Left cardiac atrium (tissue), 4 donors: Measurements from ENCODE around the gene ZFYVE27. TPM values are rescaled to one million over a fixed set of nuclear protein-coding genes. Genes with fewer than 3 reads are reported as not detected.
"Not testable (repeated sequence)": the region's sequence is repeated elsewhere in the genome, so short reads cannot be mapped to it uniquely, and the experiment has no call there.

Experiments
- ATAC-seq, 2 donors: fragments of 200-7000 bp; cut with Tn5 transposase; one replicate each; pipeline ENCODE4 v1.9.1; 2020; ENCODE audit warnings: mild to moderate bottlenecking in 2 of 2, moderate library complexity in 2 of 2
- DNase-seq: peaks from one replicate; pipeline ENCODE4 v3.0.0-alpha.2; 2020
- intact Hi-C, 2 donors: fragments of 100-400 bp; cut with DNase I; formaldehyde crosslinking; loops; one replicate each; pipeline versions ENCODE4 v1.14.1 to v1.15.1; 2022 to 2023
- long read RNA-seq: library from polyadenylated mRNA; unstranded; transcript quantifications from one replicate; pipeline ENCODE4 v2.0.0, GENCODE V29; 2021
- total RNA-seq, 2 donors: library from RNA; stranded (reverse); fragmentation: NEBNext Ultra II Directional; extraction: Animal tissue kit (Norgen Biotek cat#: 25700); gene quantifications; one replicate each; pipeline ENCODE4 v1.2.1, GENCODE V29; 2021
- donor health status: DM: no; HTN: yes; CAD: no.
- donor health status: DM: no; HTN: yes; CAD: no; lungs with severe emphysema.
- donor health status: DM: yes; HTN: yes; CAD: no.
- donor health status: Dilated cardiomyopathy.

ZFYVE27 gene, protein sequence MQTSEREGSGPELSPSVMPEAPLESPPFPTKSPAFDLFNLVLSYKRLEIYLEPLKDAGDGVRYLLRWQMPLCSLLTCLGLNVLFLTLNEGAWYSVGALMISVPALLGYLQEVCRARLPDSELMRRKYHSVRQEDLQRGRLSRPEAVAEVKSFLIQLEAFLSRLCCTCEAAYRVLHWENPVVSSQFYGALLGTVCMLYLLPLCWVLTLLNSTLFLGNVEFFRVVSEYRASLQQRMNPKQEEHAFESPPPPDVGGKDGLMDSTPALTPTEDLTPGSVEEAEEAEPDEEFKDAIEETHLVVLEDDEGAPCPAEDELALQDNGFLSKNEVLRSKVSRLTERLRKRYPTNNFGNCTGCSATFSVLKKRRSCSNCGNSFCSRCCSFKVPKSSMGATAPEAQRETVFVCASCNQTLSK
- 10 to 100 TPM; 15.7 to 19.5 TPM for total RNA-seq
- long read RNA-seq, transcript ZFYVE27-203 (12 exons, 2,997 nt), result major isoform, 9 of 84 reads
- long read RNA-seq, partial matches to known transcripts, result 6 of 84 reads
- long read RNA-seq, other reads (novel, unspliced or antisense), result 65 of 84 reads

DNA sequence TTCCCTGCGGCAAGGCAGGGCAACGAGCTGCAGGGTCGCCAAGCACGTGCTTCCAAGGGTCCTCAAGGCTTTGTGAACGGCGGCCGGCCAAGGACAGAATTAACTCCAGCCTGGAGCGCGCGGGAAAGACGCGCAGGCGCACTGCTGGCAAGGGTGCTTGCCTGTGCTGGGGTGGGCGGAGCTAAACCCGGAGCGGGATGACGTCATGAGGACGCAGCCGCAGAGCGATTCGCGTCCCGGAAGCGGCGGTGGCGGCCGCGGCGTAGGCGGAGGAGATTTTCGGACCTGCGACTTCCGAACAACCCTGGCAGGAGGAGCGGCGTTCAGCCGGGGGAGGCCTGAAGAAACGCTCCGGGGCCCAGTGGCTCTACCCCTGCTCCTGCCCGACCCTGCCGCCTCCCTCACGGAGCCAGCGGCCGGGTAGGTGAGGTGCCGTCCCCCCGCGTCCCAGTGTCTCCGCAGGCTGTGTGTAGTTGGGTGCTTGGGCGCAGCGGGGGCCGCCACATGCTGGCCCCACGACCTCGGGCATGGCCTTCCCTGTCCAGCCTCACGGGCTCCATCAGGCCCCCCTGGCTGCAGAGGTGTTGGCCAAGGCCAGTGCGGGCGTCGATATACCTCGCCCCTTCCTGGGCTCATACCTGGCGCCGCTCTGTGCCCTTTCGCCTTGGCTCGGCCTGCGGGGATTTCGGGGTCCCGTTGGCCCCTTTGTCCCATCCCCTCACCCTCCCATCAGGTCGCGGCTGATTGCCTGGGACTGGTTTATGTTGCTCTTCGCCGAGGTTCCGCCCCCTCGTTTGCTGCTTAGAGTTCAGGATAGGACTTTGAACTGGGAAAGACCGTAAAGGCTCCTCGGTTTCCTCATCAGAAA lies at the start of gene ZFYVE27:
TSS of gene ZFYVE27 (plus strand) at position 227 of the 868 bp plus-strand sequence. CDS start 1,350 bp downstream, outside the sequence.
- DNase-seq (peak; percentile 97), ATAC-seq (peak; percentile 96 to 98)
- intact Hi-C loops, result loop anchor here in 1 of 2 donors (5.0 kb wide), 1 partner anchor 35 kb away; no protein-coding TSS in a partner anchor

DNA sequence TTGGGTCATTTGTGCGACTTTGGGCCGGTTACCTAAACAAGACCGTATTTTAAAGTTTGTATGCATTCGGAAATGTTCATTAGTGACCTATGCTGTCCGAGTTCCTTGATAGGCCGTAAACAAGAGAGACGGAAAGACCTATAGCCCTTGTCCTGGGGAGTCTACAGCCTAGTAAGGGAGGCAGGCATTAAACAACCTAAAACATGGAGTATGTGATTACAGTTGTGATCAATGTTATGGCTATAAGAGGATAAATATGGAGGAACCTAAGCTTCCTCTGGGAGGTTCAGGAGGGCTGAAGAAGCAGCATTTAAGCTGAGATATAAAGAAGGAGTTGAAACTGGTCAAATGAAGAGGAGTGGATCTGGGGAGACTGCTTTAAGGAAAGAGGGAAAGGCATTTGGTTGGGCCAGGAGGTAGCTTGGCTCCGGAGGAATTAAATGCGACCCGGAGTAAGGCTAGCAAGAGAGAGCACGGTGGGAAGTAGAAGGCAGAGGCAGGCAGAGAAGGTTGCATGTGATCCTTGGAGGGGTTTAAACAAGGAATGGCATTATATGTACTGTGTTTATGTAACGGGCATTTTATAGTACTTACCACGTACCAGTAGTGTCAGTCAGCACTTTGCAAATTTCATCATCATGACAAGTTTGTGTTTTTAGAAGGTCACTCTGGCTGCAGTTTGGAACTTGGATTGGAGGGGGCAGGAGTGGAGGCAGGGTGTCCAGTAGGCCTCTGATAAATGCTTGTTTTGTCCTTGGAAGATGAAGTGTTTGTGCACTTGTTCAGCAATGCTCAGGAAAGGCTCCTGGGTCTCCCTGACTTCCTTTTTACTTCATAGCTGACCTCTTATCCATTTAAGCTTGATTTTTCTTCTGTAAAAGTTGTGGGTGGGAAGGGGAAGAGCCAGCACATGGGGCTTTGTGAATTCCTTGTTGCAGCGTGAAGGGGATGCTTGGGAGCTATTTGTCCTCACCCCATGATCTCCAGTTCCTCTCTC lies 48.8 kb upstream of the ZFYVE27 start:
- DNase-seq, result no peak
- intact Hi-C loops, result loop anchor here in 1 of 2 donors (5.0 kb wide), 1 partner anchor 444 kb away; the partner anchor contains the start of gene R3HCC1L
- ATAC-seq, result peak in 1 of 2 donors; percentile 4

DNA sequence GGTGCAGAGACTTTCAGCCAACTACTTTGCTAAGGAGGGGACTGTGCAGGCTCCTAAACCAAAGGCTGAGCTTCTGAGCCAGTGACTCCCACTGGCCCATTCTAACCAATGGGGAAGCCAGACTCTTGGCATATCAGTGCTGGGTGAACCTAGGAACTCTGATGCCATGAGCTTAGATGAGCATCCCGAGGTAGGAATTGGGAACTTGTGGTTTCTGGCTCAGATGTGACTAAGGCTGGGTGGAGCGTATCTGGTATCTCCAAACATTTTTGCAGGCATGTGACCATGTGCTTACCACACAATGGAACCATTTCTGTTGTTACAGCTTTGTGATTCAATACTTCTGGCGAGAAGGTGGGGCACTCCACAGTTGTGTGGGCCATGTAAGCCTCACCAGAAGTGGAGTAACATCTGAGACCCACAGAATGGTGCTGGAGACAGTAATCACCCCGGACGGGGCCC lies 47.3 kb upstream of the ZFYVE27 start:
- DNase-seq, result no peak
- intact Hi-C loops, result loop anchor here in 1 of 2 donors (5.0 kb wide), 1 partner anchor 443 kb away; the partner anchor contains the start of gene R3HCC1L
- no peak for ATAC-seq

DNA sequence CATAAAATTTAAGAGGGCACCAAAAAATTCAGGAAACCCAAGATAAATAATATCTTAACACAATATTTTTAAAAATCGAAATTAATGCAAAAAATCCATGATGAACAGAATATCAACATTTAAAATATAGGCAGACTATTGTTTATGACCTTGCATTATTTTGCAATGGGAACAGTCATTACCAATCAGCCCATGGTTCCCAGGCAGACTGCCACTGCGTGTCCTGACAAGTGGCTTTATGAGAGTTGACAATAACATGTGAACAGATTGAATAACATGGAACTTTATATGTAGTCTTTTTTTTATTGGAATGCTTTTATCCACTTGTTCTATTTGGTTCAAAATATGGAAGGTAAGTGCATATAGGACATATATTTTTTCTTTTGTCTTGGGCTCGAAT lies 46.8 kb upstream of the ZFYVE27 start:
- ATAC-seq, result no peak
- intact Hi-C loops, result no loop called here

DNA sequence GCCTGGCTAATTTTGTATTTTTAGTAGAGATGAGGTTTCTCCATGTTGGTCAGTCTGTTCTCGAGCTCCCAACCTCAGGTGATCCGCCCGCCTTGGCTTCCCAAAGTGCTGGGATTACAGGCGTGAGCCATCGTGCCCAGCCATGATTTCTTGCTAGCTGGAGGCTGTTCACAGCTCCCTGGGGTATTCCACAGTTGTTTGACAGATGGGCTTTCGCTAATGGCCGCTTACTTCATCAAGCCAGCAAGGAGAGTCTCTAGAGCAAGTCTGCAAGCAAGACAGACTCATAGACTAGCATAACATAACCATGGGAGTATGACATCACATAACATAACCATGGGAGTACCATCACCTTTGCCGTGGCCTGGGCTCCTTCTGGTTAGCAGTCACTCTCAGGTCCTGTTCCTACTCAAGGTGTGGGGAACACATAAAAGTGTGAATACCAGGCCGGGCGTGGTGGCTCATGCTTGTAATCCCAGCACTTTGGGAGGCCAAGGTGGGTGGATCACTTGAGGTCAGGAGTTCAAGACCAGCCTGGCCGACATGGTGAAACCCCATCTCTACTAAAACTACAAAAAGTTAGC lies 38.8 kb upstream of the ZFYVE27 start:
- ATAC-seq, DNase-seq: not testable (repeated sequence)
- intact Hi-C loops, result loop anchor here (5.0 kb wide), 2 partner anchors 34 to 1296 kb away; no protein-coding TSS in a partner anchor

More for the DNA sequence above, 46.8 kb upstream of the ZFYVE27 start:
- no peak for DNase-seq

DNA sequence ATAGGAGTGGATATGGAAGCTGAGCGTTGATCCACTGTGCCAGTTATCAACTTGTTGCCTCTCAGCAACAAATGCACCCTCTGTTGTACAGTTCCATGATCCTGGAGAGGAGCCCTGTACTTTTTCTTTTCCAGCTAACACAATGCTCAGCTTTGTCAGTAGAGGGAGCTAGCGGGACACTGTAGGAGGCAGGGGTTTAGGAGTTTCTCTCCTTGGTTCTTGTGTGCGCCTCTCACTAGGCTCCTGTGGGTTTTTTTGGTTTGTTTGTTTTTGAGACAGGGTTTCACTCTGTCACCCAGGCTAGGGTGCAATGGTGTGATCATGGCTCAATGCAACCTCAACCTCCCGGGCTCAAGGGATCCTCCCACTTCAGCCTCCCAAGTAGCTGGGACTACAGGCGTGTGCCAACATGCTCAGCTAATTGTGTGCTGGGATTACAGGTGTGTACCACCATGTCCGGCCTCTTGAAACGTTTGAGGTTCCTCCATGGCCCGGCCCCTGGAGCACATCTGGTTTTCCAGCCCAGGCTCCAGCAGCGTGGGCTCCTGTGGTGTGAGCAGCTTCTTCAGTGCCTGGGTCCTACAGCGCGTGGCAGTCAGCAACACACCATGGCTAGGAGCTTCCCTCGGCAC lies 35.4 kb upstream of the ZFYVE27 start:
- peak; percentile 93 to 94 for ATAC-seq
- no peak for DNase-seq
- intact Hi-C loops, result loop anchor here in 1 of 2 donors (5.0 kb wide), 1 partner anchor 36 kb away; the partner anchor contains the start of gene ZFYVE27

DNA sequence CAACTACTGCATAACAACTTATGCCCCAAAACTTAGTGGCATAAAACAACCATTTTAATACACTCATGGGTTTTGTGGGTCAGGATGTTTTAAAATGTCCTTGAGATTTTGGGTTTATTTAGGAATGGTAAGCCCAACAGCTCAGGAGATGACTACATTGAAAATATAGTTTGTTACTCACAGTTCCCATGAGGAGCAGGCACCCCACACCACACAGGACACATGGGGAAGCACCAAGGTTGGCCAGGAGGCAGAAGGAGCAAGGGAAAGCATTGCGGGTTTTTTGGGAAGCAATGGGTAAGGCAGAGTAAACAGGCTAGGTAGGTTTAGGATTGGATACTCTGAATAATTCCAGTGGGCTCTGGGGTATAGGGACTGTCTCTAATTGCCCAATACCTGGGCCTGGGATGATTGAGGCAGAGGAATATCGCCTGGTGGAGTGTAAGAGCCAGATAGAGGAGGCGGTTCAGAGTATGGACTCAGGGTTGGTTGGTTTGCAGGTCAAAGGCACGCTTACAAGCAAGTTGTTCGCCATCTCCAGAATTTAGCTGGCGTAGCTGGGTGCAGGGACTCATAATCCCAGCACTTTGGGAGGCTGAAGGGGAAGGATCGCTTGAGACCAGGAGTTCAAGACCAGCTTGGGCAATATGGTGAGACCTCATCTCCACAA lies 33.4 kb upstream of the ZFYVE27 start:
- intact Hi-C loops, result loop anchor here in 1 of 2 donors (5.0 kb wide), 1 partner anchor 34 kb away; the partner anchor contains the start of gene ZFYVE27
- DNase-seq (no peak), ATAC-seq (no peak)

DNA sequence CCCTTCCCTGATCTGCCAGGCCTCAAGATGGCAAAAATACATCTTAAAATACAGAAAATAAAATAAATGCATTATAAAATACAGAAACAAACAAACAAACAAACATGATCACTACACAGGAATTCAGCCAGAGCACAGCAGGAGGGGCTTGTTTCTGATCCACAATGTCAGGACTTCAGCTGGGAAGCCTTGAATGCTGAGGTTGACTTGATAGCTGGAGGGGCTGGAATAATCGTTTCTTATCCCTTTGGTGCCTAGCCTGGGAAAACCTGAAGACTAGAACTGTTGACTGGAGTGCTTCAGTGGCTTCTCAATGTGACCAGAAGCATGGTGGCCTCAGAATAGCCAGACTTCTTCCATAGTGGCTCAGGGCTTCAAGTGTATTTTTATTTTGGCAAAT lies 32.6 kb upstream of the ZFYVE27 start:
- no peak for DNase-seq
- ATAC-seq, result no peak
- intact Hi-C loops, result loop anchor here in 1 of 2 donors (5.0 kb wide), 1 partner anchor 33 kb away; the partner anchor contains the start of gene ZFYVE27

DNA sequence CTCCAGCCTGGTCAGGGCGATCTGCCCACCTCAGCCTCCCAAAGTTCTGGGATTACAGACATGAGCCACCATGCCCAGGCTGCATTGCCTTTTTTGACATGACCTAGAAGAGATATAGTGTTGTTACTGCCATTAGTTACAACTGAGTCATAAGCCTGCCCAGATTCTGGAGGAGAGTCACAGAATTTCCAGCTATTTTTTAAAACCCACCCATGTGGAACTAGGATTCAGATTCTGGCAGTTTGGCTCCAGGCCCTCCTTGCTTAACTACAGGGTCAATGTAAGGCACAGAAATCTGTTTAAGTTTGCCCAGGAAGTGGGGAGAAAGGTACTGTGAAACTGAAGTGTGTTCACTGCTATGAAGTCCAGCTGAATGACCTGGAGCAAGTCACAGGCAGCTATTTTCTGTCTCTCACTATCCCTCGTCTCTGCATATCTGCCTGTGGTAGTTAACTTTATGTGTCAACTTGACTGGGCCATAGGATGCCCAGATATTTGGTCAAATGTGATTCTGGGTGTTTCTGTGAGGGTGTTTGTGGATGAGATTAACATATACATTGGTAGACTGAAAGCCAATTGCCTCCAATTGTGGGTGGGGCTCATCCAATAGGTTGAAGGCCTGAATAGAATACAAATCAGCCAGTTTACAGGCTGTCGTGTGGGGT lies 31.8 kb upstream of the ZFYVE27 start:
- intact Hi-C loops, result no loop called here
- DNase-seq (no peak), ATAC-seq (no peak)

DNA sequence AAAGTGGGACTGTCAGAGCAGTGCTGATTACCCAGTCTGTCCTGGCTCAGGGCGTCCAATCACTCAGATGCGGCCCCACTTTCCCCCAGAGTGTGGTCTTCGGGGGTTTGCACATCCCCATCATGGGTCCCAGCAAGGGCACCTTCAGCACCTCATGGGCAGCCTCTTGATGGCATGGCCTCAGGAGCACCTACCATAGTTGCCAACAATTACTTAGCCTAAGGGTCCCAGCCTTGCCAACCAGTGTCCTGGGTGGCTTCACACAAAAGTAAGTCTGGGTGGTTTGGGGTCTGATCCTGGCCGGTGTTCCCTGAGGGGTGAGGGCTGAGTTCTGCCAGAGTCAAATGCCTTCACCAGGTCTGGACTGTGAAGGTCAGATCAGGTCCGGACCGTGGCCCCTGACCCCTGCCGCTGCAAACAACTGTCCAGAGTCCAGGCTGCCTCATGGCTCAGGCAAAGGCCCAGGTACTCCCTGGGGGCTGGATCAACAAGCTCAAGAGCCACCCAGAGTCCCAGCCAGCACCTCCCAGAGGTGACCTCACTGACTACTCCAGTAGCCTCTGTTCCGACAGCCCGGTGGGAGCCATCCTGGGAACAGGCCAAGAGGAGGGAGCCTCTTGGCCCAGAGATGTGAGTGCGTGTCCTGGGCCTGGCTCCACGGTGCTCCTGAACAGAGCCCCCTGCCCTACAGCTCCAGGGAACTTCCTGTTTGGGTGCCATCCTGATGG lies 29.6 kb upstream of the ZFYVE27 start:
- no peak for ATAC-seq
- intact Hi-C loops, result no loop called here
- DNase-seq, result no peak

DNA sequence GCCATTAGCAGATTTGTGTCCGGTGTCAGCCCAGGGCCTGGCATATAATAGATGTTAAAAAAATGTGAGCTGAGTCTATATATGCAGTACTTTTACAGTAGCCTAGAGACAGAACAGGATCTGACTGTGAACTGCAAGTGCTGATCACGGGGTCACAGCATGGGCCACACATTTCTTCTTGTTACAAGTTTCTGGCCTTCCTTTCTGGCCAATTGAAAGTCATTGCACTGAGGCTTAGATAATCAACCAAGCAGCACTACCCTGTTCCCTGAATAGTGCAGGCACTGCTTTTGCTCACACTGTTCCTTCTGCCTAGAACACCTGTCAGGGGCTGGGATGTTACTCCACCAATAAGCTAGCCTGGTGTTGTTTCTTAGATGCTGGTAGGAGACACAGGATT lies 28.8 kb upstream of the ZFYVE27 start:
- no peak for ATAC-seq
- DNase-seq, result no peak
- intact Hi-C loops, result loop anchor here in 1 of 2 donors (2.0 kb wide), 1 partner anchor 23 kb away; no protein-coding TSS in a partner anchor

DNA sequence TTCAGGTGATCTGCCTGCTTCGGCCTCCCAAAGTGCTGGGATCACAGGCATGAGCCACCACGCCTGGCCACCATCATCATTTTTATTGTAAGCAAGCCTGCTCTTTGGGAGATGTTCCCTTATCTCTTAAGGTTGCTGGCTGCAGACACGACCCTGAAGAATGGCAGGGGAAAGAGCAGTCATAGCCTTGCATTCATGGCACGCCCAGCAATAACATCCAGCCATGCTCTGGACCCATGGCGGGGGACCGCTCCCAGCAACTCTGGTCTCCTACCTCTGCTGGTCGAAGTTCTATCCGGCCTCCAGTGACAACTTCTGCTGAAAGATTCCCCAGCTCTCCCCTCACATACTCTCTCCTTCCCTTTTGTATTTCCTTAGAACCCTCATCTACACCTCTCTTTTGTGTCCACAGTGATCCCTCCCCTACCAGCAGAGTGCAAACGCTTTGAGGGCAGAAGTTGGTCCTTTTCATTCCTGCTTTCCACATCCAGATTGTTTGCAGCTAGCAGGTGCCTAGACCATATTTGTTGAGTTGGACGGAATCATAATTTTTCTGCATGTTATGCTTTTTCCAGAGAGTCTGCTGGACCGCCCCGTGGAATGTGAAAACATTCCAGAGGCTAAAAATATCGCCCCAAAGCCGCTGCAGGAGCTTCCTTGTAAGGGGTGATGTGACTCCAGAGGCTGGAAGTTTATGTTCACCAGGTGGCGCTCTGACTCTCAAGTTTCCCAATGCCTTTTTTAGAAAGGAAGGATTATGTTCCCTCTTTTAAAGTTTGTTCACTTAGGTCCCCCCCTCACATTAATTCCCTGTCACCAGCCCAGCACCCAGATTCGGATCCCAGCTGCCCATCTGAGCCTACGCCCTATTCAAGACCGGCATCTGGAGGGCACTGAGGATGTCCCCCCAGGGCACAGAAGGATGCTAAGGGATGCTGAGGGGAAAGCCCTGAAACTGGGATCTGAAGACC lies 27.7 kb upstream of the ZFYVE27 start:
- ATAC-seq (peak; percentile 21 to 49), DNase-seq (peak; percentile 76)
- intact Hi-C loops, result loop anchor here in 1 of 2 donors (2.0 kb wide), 1 partner anchor 22 kb away; no protein-coding TSS in a partner anchor

DNA sequence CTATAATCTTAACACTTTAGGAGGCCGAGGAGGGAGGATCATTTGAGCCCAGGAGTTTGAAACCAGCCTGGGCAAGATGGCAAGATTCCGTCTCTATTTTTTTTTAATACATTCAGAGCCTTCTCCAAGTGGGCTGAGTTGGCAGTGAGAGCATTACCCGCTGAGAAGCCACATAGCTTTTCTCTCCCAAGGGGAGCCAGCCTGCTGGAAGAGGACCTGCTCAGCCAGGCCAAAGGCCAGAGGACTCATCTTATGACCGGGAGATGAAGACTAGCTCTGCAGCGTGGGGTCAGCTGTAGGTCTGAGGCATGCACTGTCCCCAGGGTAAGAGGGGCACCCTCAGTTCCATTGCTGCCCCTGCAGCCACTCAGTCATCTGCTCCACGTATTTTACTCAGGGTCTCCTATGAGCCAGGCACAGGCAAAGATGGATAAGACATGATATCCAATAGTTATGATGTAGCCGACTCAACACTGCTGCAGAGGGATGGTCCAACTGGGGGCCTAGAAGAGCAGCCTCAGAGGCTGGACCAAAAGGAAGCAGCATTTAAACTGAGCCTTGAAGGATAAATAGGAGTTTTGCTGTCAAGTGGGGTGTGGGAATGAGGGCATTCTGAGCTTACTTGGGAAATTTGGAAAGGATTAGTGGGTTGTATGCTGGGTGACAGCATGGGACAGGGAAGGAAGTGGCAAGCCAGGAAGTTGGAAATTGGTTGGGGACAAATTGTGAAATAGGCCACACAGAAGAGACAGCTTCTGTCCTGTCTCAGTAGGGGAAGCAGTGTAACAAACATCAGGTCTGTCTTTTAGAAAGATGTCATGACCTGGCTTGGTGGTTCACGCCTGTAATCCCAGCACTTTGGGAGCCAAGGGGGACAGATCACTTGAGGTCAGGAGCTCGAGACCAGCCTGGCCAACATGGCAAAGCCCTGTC lies 25.0 kb upstream of the ZFYVE27 start:
- DNase-seq, result no peak
- intact Hi-C loops, result no loop called here
- no peak for ATAC-seq
